NCI-H1092 treated with DMSO at 0.1 percent for 48 hours (cell line): ENCODE results near the gene SUPT3H.
"Not testable (repeated sequence)": the region's sequence is repeated elsewhere in the genome, so short reads cannot be mapped to it uniquely, and the experiment has no call there.

Source experiments
- DNase-seq: peaks from one replicate; lab custom pipeline; 2025; lab: John Stamatoyannopoulos, UW

Gene SUPT3H

DNA sequence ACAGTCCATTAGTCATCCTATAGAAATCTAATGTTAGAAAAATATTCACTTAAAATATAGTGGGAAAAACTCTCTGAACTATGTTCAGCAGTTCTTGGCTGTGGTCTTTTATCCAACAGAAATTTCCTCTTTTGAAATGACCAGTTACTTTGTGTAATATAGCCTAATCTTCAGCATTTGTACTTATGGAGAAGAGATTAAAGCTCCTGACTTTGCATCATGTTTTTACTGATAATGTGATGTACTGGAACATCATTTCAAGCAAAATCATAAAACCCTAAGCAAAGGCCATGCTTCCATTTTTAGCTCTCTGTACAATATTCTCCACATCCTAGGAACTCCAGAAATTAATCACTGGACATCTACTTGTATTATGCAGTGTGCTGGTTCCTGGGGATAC, 480.4 kb downstream of the SUPT3H start:
- no peak for DNase-seq

DNA sequence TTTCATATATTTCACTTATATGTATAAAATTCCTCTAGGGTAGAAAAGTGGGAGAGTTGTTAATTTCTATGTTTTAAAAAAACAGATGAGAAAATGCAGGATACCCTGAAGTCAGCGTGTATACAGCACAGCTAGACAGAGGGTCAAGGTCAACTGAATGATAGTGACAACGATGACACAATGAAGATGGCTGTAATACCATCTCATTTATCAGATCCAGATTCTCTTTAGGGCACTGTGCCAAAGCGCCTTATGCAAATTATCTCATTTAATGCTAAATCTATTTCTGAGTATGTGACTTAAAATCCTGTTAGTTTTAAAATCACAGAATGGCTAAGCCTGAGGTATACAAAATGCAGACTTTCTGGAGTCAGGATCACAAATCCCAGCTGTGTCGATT, 481.0 kb downstream of the SUPT3H start:
- DNase-seq: no peak

DNA sequence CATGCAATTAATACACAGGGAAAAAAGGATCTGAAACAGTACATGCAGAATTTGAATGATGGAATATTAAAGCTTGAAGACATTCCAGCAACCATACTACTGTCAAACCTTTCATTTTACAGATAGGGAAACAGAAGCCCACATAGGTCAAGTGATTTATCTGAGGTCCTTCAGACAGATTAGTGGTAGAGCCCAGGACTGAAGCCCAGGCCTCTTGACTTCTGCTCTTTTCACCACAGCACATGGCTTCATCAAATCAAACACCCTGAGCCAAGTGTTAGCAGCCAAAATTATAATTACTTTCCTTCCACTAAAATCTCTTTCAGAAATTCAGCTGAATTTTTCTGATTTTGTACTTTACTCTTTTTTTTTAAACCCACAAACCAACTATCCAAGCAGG, 485.2 kb downstream of the SUPT3H start:
- DNase-seq: no peak

DNA sequence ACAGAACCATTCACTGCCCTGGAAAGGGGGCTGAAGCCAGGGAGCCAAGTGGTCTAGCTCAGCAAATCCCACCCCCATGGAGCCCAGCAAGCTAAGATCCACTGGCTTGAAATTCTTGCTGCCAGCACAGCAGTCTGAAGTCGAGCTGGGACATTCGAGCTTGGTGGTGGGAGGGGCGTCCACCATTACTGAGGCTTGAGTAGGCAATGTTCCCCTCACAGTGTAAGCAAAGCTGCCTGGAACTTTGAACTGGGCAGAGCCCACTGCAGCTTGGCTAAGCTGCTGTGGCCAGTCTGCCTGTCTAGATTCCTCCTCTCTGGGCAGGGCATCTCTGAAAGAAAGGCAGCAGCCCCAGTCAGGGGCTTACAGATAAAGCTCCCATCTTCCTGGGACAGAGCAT, 498.7 kb downstream of the SUPT3H start:
- DNase-seq: not testable (repeated sequence)

DNA sequence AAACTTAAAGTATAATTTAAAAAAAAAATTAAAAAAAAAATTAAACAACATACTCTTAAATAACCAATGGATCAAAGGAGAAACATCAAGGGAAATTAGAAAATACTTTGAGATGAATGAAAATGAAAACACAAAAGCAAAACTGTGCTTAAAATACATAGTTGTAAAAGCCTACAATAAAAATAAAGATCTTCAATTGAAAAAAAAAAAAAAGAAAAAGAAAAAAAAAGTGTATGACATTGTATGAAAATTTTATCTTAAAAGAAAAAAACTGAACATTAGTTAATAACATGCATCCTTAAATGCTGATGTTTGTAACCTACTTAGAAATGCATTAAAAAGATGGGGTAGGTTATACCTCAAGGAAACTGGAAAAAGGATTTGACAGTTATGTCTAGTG, 501.1 kb downstream of the SUPT3H start:
- DNase-seq: not testable (repeated sequence)

DNA sequence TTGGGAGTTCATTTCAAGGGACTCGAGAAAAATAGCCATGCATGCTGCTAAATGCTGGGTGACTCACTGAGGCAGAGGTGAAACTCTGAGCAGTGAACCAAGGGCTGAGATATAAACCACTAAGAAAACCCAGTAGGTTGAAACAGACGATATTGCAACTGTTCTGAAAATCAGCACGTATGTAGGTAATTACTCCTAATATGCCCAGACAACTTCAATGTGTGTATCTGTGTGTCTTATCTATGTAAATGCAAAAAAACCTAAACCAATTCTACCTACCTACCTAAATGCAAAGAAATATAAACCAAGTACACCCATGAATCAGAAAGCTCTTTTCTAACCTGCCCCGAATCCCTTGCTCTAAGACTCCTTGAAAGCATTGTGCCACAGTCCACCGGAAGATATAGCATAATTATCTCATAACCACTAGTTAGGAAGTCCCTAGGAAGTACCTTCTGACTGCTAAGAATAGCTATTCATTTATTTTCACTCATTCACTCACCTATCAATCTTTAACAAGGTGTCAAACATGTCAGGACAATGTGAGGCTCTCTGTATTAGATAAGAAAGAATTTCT, 508.3 kb downstream of the SUPT3H start:
- DNase-seq: no peak

DNA sequence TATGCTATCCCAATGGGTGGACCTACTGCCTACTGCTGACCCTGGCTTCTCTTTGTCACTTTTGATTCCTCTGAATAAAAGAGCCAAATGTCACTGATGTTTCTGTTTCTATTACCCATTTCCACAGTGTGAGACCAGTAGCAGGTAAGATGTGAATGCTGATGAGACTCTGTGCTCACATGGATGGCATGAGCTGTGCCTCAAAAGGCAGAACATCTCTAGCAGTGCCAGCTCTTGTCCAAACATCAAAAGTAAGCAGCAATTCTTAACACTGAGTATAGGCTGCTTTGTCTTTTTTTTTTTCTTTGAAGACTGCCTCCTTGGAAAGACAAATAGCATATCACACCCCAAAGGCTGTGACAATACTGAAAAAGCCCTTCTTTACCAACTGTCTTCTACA, 508.8 kb downstream of the SUPT3H start:
- DNase-seq: no peak

DNA sequence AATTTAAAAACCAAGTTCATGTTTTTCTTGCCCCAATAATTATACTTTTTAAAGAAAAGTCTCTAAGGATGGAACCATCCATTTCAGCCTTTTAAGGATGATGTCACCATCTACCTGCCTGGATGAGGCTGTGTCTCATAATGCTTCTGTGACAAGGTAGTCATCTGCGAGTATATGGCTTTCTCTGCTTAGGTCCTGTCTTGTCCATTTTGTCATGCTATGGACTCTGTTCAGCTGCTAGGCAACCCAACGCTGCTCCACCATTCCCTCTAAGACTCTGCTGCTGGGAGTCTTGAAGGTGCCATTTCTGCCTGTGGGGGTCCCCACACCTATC, 509.4 kb downstream of the SUPT3H start:
- DNase-seq: no peak

DNA sequence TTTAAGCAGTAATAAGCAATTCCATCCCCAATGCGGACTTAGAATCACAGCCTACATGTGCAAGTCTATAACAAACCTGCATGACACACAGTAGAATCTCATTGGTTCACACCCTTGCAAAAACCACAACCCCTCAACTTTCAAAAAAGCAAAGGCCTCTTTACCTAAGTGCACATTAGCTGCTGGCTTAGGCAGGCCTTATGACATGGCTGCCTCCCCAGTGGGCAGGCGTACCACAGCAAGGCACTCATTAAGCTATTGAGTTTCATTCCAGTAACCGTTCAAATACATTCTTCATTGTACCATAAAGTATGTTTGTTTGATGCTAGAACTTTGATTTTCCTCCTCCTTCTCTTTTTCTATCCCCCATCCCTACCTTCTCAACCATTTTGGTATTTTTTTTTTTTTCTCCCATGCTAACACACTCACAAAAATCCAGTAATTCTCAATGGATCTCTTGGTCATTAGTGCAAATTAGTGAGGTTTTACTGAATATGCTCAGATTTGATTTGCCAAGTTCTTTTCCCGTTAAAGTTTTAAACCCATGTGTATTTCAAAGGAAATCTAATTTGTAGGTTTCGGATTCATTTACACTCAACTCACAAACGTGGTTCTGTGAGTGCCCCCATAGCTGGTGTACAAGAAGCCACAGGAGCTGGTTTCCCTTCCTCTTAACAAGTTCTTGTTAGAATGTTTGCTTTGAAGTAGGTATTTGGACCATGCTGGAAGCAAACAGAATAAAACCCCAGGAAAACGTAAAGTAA, 510.0 kb downstream of the SUPT3H start:
- no peak for DNase-seq

DNA sequence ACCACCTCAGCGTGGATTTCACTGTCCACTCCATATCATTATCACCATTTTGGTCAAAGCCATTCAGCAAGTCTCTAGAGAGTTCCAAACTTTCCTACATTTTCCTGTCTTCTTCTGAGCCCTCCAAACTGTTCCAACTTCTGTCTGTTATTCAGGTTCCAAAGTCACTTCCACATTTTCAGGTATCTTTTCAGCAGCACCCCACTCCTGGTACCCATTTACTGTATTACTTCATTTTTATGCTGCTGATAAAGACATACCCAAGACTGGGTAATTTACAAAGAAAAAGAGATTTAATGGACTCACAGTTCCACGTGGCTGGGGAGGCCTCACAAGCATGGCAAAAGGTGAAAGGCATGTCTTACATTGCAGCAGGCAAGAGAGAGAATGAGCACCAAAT, 512.5 kb downstream of the SUPT3H start:
- not testable (repeated sequence) for DNase-seq

DNA sequence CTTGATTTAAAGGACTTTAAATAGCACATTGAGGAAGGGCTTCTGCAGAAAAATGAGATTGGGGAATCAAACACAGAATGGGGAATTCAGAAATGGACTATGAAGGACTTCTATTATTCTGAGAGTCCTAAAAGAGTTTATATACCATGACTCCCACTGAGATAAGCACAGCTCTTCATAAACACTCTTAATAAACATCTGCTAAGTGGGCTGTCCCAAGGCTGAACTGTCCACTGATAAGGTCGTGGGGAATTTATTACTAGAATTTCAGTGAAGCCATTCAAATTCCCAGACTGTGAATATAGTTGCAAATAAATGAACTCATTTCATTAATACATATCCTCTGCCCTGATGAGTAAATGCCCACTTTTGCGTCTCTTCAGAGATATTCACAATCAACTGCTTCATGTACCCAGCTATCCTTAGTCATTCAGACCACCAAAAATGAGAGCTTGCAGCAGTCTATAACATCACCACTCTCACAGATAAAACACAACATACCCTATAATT, 517.8 kb downstream of the SUPT3H start:
- no peak for DNase-seq

DNA sequence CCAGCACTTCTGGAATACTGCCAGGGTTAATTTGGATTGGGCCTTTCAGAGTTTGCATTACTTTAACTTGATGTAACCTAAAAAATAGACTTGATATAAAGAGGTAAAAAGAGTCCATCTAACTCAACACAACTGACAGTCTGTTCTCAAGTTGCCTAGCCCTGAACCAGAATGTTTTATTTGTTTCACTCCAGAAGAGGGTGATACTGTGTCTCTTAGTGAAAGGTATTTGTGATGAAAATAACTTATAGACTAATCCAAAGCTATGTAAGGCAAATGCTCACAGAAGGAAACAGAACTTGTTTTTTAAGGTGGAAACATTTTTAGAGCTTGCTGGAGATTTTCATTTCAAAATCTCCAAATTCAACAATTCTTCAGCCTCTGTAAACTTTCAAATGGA, 518.7 kb downstream of the SUPT3H start:
- DNase-seq: no peak

DNA sequence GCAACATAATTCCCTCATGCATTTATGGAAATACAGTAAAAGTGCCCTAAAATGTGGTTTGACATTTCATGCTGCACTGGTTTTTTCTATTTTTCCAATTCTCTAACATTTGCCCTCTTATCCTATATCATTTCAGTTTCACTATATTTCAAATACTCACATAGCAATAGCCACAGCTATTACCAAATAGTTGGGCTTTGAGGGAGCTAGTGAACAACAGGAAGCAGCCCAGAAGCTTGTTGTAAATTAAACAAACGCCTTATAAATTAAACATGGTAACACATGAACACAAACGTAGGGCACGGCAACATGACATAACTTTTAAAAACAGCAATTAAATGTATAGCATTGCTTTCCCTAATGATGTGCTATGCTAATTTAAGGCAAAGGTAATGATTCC, 521.3 kb downstream of the SUPT3H start:
- DNase-seq: no peak

DNA sequence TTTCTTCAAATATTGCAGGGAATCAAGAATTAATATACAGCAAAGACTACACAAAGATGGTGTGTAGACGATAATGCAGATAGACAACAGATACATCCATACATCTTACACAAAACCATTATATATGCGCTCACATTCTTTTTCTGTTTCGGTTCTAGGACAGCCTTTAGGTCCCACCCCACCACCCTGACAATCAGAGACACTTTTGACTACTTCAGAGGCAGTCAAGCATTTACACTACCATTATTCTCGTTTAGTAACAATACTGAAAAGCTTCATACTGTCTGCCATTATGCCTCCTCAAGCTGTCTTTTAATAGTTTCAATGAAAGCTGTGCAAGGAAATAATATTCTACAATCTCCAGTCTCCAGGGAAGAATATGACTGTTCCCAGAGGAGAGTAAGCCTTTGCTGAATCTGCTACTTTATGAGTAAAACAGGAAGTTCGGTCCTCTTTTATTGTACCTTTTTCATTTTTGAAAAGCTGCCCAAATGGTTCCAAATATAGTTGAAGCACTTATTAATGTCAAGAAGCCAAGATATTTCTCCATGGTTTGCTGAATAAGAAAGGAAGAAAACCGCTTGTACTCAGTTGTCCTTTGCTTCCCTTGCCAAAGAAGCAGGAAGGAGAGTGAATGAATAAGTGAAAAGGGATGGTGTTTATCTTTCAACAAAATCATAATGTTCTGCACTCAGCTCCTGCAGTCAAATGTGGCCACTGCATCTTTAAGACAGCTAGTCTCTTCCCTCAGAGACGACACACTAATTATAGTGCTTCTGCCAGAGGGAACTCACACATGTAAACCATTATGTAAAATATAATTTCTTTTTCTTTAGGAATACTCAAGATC, 521.9 kb downstream of the SUPT3H start:
- no peak for DNase-seq

DNA sequence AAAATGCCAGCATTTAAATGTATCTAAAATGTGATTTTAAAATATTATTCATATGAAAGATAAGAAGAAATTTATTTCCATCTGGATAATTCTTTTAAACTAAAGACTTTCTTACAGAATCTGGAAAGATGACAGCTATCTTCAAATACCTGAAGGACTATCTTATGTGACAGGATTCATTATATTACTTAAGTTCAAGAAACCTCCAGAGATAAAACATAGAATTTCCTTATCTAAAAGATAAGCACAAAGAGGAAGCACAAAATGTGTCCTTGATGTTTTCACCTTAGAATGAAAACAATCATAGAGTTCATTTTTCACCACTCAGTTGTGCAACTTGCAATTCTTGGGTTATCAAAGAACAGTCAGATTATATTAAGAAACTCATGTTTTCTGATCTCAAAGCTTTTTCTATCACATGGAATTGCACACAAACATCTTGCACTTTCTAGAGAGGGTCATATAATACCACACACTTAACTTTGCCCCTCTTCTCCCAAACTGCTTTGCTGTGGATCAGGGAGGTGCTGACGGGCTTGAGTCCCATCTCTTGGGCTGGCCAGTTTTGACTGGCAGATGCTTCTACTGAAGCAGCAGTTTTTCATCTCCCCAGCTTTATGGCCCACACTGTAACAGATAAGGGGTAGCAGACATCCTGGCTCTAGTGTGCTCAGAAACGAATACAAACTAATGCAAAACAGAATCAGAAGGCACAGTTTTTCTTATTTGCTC, 522.9 kb downstream of the SUPT3H start:
- no peak for DNase-seq

DNA sequence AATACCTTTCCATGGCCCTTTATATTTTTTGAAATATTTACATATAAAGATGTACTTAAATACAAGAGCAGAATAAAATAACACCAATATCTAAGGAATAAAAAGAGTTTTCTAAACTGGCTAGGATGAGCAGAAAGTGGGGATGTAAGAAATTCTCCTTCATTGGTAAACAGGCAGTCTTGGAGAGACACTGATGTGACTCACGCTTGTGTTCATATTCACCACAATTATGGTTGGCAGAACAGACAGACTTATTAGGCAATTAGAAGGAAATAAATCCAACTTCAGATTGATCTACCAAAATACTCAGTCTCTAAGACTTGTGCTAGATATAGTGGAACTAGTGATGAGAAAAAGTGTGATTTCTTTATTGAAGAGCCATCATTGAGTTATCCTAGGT, 526.6 kb downstream of the SUPT3H start:
- no peak for DNase-seq

DNA sequence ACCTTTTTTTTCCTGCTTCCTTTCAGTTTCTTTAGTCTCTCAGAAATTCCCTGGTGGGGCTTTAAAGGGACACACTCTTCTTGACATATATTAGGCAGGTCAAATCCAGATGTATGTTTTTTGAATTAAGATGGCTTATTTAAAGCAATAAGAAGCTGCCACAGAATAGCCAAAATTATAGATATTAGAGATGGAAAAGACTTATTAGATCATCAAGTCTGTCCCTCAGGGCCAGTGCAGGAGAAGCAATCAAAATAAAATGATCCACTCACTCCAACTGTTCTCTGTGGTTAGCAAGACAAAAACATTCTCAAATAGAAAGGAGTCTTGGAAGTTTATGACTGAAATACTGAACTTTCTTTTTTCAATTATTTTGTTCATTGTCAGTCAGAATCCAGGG, 527.4 kb downstream of the SUPT3H start:
- no peak for DNase-seq

DNA sequence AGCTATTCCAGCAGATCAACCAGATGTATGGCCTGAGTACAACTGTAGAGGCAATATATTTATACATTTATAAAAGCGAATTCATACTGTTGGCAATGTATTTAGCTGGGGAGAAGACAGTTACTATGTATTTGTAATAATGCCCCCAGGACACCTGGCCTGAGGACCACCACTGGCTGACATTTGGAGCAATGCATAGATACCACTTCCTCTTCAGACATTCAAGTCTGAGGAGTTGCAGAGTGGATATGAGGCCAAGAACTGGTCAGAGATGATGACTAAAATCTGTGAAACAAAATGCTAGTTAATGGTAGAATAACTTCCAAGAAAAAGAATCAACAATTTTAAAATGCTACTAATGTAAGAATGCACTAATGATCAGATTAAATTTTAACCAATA, 527.9 kb downstream of the SUPT3H start:
- no peak for DNase-seq

DNA sequence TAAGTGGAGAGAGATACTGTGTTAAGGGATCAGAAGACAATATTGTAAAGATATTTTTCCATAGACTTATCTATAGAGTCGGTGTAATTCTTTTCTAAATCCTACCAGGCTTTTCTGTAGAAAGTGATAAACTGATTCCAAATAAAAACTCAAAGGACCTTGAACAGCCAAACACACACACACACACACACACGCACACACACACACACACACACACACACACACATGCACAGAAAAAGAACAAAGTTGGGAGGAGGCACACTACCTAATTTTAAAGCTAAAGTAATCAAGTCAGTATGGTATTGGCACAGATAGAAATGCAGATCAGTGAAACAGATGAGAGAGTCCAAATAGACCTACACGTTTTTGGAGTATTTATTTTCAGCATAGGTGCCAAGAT, 534.0 kb downstream of the SUPT3H start:
- DNase-seq: no peak

DNA sequence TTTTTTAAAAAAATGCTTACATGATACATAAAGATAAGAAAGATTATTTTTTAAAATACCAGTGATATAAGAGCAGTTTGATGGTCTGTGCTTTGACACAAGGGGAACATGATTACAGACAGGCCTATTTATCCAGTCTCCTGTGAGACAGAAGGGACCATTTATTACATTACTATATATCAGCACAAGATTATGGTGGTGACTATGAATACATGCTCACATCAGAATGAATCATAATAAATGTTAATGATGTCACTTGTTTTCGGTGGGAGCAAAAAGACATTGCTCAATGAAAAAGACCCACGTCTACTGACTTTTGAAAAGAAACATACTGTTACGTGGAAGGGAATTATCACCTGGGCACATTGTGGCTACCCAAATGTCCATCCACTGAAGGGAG, 535.1 kb downstream of the SUPT3H start:
- no peak for DNase-seq

DNA sequence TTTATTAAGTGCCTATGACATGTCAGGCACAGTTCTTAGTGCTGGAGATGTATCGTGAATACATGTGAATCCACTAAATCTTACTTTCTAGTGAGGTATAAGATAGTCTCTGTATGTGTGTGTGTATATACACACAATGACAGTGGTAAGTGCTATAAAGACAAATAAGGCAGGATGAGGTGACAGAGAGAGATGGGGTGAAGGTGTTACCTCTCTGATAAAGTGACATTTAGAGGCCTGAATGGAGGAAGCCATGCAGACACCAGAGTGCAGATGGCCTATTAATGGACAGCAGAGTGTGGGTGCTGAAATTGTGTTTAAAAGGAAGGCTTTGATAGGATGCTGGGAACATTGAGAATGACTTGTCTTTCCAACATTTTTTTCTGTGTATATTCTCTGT, 535.9 kb downstream of the SUPT3H start:
- no peak for DNase-seq

DNA sequence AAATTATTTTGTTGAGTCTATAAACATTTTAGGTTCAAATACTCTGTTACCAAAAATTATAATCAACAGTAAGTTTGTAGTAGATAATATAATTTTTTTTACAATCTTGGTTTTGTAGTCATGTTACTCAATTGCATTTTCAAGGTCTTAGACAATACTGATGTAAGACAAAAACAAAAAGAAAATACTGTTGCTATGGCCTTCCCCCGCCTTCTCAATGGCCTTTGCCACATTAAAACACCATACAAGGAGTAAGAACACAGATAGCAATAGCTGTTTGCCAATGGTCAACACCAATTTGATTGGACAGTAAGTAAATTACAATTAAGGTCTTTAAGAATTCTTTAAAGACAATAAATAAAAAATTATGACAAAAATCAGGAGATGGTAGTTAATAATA, 540.0 kb downstream of the SUPT3H start:
- no peak for DNase-seq
